ENCODE results near the gene TET1. TPM values are rescaled to one million over a fixed set of nuclear protein-coding genes. Genes with fewer than 3 reads are reported as not detected.
"Not testable (repeated sequence)": the region's sequence is repeated elsewhere in the genome, so short reads cannot be mapped to it uniquely, and the experiment has no call there.

The TET1 gene
- total RNA-seq, 2 experiments from 2014 or later: 3.0 to 3.7 TPM

DNA sequence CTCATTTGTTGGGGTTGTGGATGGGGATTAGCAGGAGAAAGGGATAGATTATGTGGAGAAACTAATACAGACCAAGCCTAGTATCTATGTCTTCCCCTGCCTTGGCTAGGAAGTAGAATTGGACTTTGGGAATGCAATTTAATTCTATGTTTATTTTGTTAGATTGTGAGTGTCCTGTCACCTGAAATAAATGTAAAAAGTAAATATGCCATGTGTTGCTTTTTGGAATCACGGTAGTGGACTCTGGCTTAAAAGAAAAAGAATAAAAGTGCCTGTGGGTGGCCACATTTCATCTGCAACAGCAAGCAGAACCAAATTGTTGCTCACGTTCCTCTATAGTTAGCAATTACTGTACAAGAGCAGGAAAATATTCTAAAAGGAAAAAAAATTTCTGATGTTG, 42.3 kb downstream of the TET1 start:
- peaks cover 3% of the 10 kb centered on the region for H3K9me3 Mint-ChIP-seq
- peaks cover 20% of the 10 kb centered on the region for H3K36me3 Mint-ChIP-seq (ENCODE audit: low read depth)
- DNase-seq: no peak
- ChIA-PET CTCF (no interaction called here), POLR2A (no interaction called here)
- peak overlapping the region; percentile 24 for H3K4me3 Mint-ChIP-seq
- no peaks in the 10 kb centered on the region for H3K27me3 Mint-ChIP-seq
- H3K27ac Mint-ChIP-seq: peak overlapping the region; percentile 46
- peaks cover 33% of the 10 kb centered on the region for H3K4me1 Mint-ChIP-seq

DNA sequence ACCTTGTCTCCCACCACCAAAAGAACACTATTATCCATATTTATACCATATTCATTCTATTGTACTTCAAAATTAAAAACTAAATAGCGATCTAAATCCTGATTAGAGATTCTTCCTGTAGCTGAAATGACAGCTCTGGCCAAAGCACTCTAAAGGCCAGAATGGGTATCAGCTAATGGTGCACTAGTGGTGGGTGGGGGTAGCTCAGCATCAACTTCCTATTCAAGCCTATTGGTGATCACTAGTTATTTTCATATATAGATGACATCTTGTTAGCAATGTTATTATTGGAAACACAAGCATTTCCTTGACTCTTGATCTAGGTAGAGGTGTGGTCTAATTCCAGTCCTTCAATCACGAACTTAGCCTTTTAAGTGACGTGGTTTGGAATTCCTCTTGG, 43.6 kb downstream of the TET1 start:
- H3K4me1 Mint-ChIP-seq: peaks cover 30% of the 10 kb centered on the region
- H3K27me3 Mint-ChIP-seq: no peaks in the 10 kb centered on the region
- ChIA-PET CTCF (interaction anchor here (0.8 to 1.1 kb wide), 2 partner anchors 22 to 41 kb away, joined by 3 read pairs; no protein-coding TSS in a partner anchor), POLR2A (no interaction called here)
- H3K36me3 Mint-ChIP-seq (ENCODE audit: low read depth): peaks cover 20% of the 10 kb centered on the region
- no peak overlapping the region for H3K4me3 Mint-ChIP-seq
- DNase-seq: no peak
- peaks cover 3% of the 10 kb centered on the region for H3K9me3 Mint-ChIP-seq
- no peak overlapping the region for H3K27ac Mint-ChIP-seq

DNA sequence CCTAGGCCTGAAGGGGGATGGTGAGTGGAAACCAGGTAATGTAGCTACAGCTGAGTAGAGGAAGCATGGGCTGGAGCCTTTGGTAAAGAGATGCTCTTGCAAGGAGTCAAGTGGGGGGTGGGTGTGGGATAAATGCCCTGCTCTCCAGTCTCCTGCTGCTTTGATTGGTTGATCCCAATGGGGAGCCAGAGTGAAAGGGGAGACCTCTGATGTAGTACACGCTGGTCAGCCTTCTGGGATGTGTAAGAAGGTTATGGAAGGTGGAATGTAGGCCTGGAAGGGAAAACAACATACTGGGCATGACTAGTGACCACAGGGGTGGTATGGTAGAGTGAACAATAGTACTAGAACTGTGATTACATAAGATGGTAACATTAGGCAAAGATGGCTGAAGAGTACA, 44.3 kb downstream of the TET1 start:
- peaks cover 3% of the 10 kb centered on the region for H3K9me3 Mint-ChIP-seq
- H3K36me3 Mint-ChIP-seq (ENCODE audit: low read depth): peaks cover 21% of the 10 kb centered on the region
- no peak for DNase-seq
- ChIA-PET CTCF (interaction anchor here (1.1 kb wide), 1 partner anchor 41 kb away, joined by 3 read pairs; no protein-coding TSS in a partner anchor), POLR2A (no interaction called here)
- H3K4me3 Mint-ChIP-seq: no peak overlapping the region
- H3K27ac Mint-ChIP-seq: no peak overlapping the region
- H3K27me3 Mint-ChIP-seq: no peaks in the 10 kb centered on the region
- peaks cover 29% of the 10 kb centered on the region for H3K4me1 Mint-ChIP-seq

DNA sequence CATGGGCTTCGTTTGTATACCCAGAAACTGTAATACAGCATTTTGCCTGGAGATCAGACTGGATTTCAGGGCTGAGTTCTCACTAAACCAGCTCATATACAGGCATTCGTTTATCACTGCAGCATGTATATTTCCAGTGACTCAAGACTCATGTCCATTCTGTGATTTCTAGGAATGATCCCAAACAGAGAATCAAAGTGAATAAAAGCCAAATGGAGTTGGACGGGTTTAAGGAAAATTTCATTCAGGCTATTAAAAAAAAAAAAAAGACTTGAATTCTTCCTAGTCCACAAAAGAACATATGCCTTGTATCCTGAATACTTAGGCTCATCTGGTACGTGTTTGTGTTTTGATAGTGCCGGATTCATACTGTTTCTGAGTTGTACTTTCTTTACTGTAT, 46.8 kb downstream of the TET1 start:
- no peaks in the 10 kb centered on the region for H3K27me3 Mint-ChIP-seq
- POLR2A ChIA-PET: no interaction called here
- H3K9me3 Mint-ChIP-seq: peaks cover 3% of the 10 kb centered on the region
- DNase-seq: no peak
- no peak overlapping the region for H3K27ac Mint-ChIP-seq
- CTCF ChIA-PET: interaction anchor here (0.6 to 1.1 kb wide), 6 partner anchors 7 to 349 kb away, joined by 3 to 4 read pairs (median 4); partner anchors contain the start of gene DDX21
- peaks cover 20% of the 10 kb centered on the region for H3K36me3 Mint-ChIP-seq (ENCODE audit: low read depth)
- no peak overlapping the region for H3K4me3 Mint-ChIP-seq
- peaks cover 7% of the 10 kb centered on the region for H3K4me1 Mint-ChIP-seq

DNA sequence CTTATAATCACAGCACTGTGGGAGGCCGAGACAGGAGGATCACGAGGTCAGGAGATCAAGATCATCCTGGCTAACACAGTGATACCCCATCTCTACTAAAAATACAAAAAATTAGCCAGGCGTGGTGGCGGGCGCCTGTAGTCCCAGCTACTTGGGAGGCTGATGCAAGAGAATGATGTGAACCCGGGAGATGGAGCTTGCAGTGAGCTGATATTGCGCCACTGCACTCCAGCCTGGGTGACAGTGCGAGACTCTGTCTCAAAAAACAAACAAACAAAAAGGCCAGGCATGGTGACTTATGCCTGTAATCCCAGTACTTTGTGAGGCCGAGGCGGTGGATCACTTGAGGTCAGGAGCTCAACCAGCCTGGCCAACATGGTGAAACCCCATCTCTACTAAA, 49.9 kb downstream of the TET1 start:
- H3K4me1 Mint-ChIP-seq; H3K27me3 Mint-ChIP-seq; CTCF ChIA-PET; H3K9me3 Mint-ChIP-seq; DNase-seq; POLR2A ChIA-PET; H3K36me3 Mint-ChIP-seq (ENCODE audit: low read depth); H3K27ac Mint-ChIP-seq; H3K4me3 Mint-ChIP-seq: not testable (repeated sequence)

DNA sequence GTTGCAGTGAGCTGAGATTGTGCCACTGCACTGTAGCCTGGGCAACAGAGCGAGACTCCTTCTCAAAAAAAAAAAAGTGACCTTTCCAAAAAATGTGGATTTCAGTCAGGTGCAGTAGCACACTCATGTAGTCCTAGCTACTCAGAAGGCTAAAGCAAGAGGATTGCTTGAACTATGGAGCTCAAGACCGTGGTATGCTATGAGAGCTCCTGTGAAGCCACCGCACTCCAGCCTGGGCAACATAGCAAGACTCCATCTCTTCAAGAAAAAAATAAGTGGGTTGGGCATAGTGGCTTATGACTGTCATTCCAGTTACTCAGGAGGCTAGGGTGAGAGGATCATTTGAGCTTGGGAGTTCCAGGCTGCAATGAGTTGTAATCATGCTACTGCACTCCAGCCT, 51.1 kb downstream of the TET1 start:
- Mint-ChIP-seq H3K27me3 (no peaks in the 10 kb centered on the region), H3K27ac (no peak overlapping the region), H3K36me3 (ENCODE audit: low read depth) (peaks cover 2% of the 10 kb centered on the region), H3K4me1 (no peaks in the 10 kb centered on the region), H3K9me3 (no peaks in the 10 kb centered on the region), H3K4me3 (no peak overlapping the region)
- ChIA-PET CTCF (no interaction called here), POLR2A (no interaction called here)
- no peak for DNase-seq

DNA sequence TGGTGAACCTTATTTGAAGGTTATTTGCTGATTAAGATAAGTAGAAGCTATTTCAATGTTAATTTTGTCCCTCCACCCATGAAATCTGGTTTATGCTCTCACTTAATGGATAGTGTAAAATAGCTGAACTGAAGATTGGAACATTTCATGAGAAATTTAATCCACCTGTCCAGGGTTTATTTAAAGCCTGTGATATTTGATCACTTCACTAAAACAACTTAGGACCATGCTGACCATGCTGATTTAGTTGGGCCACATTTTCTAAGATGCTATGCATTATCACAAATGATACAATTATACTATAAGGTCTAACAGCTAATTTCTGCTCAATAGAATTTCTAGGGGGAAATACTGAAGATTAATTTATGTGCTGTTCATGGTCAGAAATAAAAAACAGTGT, 53.8 kb downstream of the TET1 start:
- H3K4me1 Mint-ChIP-seq; DNase-seq; H3K27me3 Mint-ChIP-seq; POLR2A ChIA-PET; H3K4me3 Mint-ChIP-seq; H3K9me3 Mint-ChIP-seq; H3K36me3 Mint-ChIP-seq (ENCODE audit: low read depth); H3K27ac Mint-ChIP-seq: not testable (repeated sequence)
- CTCF ChIA-PET: interaction anchor here (0.6 to 1.1 kb wide), 4 partner anchors 8 to 796 kb away, joined by 3 to 5 read pairs (median 3); no protein-coding TSS in a partner anchor

DNA sequence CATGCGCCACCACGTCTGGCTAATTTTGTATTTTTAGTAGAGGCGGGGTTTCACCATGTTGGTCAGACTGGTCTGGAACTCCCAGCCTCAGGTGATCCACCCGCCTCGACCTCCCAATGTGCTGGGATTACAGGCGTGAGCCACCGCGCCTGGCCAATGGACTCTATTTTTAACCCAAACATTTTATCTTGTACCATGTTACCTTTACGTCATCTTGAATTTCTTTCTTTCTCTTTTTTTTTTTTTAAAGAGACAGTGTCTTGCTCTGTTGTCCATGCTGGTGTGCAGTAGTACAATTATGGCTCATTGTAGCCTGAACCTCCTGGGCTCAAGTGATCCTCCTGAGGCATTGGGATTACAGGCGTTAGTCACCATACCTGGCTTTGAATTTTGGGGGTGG, 57.6 kb downstream of the TET1 start:
- H3K4me1 Mint-ChIP-seq, CTCF ChIA-PET, H3K4me3 Mint-ChIP-seq: not testable (repeated sequence)

DNA sequence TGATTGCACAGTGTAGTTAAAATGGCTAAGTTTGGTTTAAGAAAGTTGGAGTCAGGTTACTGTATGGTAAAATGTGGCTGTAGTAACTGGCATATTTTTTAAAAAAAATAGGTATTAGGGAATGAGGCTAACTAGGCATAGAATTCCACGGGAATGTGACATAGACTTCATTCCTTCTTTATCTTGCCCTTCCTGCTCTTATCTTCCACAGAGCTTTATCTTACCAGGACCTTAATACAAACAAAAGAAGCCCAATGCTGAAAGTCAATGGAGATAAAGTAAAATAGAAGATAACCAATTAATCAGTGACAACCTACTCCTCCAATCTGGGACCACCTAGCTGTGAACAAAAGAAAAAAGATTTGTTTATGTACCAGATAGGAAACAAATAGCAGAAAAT, 58.1 kb downstream of the TET1 start:
- ChIA-PET POLR2A (no interaction called here), CTCF (no interaction called here)
- H3K27me3 Mint-ChIP-seq: no peaks in the 10 kb centered on the region
- no peaks in the 10 kb centered on the region for H3K9me3 Mint-ChIP-seq
- H3K27ac Mint-ChIP-seq: no peak overlapping the region
- no peak overlapping the region for H3K4me3 Mint-ChIP-seq
- no peak for DNase-seq
- H3K4me1 Mint-ChIP-seq: no peaks in the 10 kb centered on the region
- no peaks in the 10 kb centered on the region for H3K36me3 Mint-ChIP-seq (ENCODE audit: low read depth)

More for the DNA sequence above, 57.6 kb downstream of the TET1 start:
- H3K9me3 Mint-ChIP-seq; DNase-seq; POLR2A ChIA-PET; H3K36me3 Mint-ChIP-seq (ENCODE audit: low read depth); H3K27me3 Mint-ChIP-seq; H3K27ac Mint-ChIP-seq: not testable (repeated sequence)

DNA sequence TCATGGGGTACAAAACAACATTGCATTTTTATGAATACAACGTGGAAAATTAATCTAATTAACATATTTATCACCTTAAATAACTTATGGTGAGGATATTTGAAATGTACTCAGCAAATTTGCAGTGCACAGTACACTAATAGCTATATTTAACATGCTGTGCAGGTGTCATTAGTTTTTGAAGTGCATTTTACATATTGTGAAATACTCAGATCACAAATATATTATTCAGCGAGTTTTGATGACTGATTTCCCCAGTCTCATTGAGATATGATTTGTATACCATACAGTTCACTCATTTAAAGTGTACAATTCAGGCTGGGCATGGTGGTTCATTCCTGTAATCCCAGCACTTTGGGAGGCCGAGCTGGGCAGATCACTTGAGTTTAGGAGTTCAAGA, 59.5 kb downstream of the TET1 start:
- H3K9me3 Mint-ChIP-seq: no peaks in the 10 kb centered on the region
- no peak for DNase-seq
- ChIA-PET POLR2A (no interaction called here), CTCF (interaction anchor here (1.6 kb wide), 1 partner anchor 60 kb away, joined by 3 read pairs; the partner anchor contains the start of gene TET1)
- H3K27ac Mint-ChIP-seq: no peak overlapping the region
- no peaks in the 10 kb centered on the region for H3K27me3 Mint-ChIP-seq
- peaks cover 4% of the 10 kb centered on the region for H3K4me1 Mint-ChIP-seq
- no peak overlapping the region for H3K4me3 Mint-ChIP-seq
- H3K36me3 Mint-ChIP-seq (ENCODE audit: low read depth): peaks cover 2% of the 10 kb centered on the region

DNA sequence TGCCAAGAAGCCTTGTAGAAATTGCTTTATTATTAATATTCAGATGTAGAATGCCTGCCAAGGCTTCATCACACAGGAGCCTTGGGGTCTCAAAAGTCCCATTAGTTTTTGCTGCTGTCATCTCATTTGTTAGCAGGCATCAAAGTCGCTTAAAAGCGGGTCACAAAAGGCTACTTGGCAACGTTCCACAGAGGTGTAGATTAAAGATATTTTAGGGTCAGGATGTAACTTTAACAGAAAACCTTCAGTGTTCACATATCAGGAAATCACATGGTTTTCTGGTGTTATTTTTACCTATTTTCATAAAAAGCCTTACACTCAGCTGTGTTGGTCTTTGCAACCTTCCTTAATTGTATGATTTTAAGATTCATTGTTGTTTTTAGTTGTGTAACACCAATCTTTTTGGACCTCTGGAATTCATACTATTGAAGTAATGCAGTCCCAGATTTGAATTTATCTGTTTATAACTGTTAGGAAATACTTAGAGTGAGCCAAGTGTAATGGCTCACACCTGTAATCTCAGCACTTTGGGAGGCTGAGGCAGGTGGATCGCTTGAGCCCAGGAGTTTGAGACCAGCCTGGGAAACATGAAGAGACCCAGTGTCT, 65.3 kb downstream of the TET1 start:
- Mint-ChIP-seq H3K27me3 (no peaks in the 10 kb centered on the region), H3K4me3 (no peak overlapping the region), H3K27ac (peak overlapping the region; percentile 64), H3K36me3 (ENCODE audit: low read depth) (peaks cover 3% of the 10 kb centered on the region), H3K9me3 (no peaks in the 10 kb centered on the region), H3K4me1 (peaks cover 27% of the 10 kb centered on the region)
- no peak for DNase-seq
- ChIA-PET CTCF (no interaction called here), POLR2A (no interaction called here)

DNA sequence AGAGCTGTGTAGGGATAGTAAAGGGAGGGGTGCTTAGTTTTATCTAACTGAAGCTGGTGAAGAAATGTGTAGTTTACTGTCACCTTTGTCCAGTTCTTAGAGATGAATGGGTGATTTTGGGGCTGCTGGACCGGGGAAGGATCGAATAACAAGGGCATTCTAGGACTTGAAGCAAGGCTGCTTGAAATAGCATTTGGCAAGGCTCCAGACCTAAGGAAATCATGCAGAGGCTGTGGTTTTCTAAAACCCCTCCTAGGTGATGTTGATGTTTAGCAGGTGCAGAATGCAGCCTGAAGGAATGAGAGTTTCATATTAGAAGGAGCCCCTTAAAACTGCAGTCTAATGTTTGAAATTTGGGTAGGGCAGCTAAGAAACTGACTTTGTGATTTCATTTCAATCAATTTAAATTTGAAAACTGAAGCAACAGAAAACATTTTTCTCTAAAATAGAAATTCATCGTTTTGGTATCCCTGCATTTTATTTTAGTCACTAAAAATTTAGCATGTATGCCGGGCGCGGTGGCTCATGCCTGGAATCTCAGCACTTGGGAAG, 68.5 kb downstream of the TET1 start:
- no peaks in the 10 kb centered on the region for H3K27me3 Mint-ChIP-seq
- no peaks in the 10 kb centered on the region for H3K9me3 Mint-ChIP-seq
- H3K27ac Mint-ChIP-seq: no peak overlapping the region
- H3K4me1 Mint-ChIP-seq: peaks cover 24% of the 10 kb centered on the region
- ChIA-PET CTCF (no interaction called here), POLR2A (no interaction called here)
- H3K4me3 Mint-ChIP-seq: no peak overlapping the region
- H3K36me3 Mint-ChIP-seq (ENCODE audit: low read depth): peaks cover 3% of the 10 kb centered on the region
- DNase-seq: peak; percentile 18

DNA sequence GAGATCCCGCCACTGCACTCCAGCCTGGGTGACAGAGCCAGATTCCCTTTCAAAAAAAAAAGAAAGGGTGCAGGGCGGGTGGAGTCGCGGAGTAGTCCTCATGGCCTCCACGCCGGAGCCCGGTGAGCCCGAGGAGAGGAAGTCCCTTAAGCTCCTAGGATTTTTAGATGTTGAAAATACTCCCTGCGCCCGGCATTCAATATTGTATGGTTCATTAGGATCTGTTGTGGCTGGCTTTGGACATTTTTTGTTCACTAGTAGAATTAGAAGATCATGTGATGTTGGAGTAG, 72.1 kb downstream of the TET1 start:
- H3K9me3 Mint-ChIP-seq; H3K27ac Mint-ChIP-seq; DNase-seq; H3K4me3 Mint-ChIP-seq; POLR2A ChIA-PET; H3K27me3 Mint-ChIP-seq; H3K36me3 Mint-ChIP-seq (ENCODE audit: low read depth): not testable (repeated sequence)
- H3K4me1 Mint-ChIP-seq: peaks cover 11% of the 10 kb centered on the region
- CTCF ChIA-PET: interaction anchor here (0.8 kb wide), 1 partner anchor 185 kb away, joined by 5 read pairs; no protein-coding TSS in a partner anchor

DNA sequence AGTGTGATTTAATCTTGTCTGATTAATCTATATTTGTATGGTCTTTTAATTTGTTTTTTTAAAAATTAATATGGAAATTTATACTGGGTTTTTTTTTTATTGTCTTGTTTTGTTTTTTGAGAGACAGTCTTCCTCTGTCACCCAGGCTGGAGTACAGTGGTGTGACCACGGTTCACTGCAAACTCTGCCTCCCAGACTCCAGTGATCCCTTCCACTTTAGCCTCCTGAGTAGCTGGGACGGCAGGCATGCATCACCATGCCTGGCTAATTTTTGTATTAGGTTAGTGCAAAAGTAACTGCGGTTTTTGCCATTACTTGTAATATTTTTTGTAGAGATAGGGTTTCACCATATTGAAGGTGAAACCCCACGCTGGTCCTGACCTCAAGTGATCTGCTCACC, 73.1 kb downstream of the TET1 start:
- H3K27ac Mint-ChIP-seq: no peak overlapping the region
- H3K9me3 Mint-ChIP-seq: no peaks in the 10 kb centered on the region
- CTCF ChIA-PET: no interaction called here
- H3K4me1 Mint-ChIP-seq: peaks cover 8% of the 10 kb centered on the region
- no peak for DNase-seq
- H3K4me3 Mint-ChIP-seq: no peak overlapping the region
- POLR2A ChIA-PET: no interaction called here
- no peaks in the 10 kb centered on the region for H3K27me3 Mint-ChIP-seq
- peaks cover 2% of the 10 kb centered on the region for H3K36me3 Mint-ChIP-seq (ENCODE audit: low read depth)
